GM12874 (cell line): ENCODE results near the gene DIPK1A.

ENCODE experiments used
- TF ChIP-seq, protein P1 (sequence below): IDR thresholded peaks from 2 replicates; pipeline ENCODE4 v1.5.1; 2011; ENCODE audit warnings: low read depth, mild to moderate bottlenecking, control low read depth, low read length, moderate library complexity; ENCODE audit not compliant: insufficient read depth

DIPK1A gene

GRCh38 chr1:92931691-92932090, 29.6 kb downstream of the DIPK1A start:
- TF ChIP-seq, protein P1, sequence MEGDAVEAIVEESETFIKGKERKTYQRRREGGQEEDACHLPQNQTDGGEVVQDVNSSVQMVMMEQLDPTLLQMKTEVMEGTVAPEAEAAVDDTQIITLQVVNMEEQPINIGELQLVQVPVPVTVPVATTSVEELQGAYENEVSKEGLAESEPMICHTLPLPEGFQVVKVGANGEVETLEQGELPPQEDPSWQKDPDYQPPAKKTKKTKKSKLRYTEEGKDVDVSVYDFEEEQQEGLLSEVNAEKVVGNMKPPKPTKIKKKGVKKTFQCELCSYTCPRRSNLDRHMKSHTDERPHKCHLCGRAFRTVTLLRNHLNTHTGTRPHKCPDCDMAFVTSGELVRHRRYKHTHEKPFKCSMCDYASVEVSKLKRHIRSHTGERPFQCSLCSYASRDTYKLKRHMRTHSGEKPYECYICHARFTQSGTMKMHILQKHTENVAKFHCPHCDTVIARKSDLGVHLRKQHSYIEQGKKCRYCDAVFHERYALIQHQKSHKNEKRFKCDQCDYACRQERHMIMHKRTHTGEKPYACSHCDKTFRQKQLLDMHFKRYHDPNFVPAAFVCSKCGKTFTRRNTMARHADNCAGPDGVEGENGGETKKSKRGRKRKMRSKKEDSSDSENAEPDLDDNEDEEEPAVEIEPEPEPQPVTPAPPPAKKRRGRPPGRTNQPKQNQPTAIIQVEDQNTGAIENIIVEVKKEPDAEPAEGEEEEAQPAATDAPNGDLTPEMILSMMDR: no peak

DNA sequence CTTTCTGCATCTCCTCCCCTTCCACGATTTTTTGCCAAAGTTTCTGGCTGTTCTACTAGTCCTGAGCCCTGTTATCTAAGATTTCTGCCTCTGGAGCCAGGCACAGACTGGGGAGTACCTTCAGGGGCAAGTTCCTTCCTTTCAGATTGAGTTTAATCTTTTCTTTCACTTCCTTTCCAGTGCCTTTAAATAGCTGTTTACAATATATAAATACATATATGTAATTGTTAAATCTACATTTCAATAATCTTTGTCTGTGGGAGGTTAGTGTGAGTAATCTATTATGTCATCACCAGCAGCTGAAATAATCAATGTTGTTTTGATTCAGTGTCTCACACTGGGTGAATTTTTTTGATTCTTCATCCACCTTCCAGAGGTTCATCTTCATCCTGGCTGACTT, 31.8 kb downstream of the DIPK1A start:
- TF ChIP-seq, protein P1: no peak

DNA sequence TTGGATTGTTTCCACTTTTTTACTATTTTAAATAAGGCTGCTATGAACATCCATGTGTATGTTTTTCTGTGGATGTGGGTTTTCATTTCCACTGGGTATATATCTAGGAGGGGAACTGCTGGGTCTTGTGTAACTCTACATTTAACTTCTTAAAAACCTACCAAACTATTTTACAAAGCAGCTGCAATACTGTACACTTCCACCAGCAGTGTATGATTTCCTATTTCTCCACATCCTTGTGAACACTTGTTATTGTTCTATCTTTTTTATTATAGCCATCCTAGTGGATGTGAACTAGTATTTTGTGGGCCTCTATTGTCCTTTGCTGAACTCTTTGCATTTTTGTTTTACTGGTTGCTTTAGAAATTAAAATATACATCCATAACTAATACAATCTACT, 33.4 kb downstream of the DIPK1A start:
- TF ChIP-seq, protein P1: no peak

- TF ChIP-seq, protein P1: no peak
Observed at GRCh38 chr1:92926873-92927272, 34.4 kb downstream of the DIPK1A start.

DNA sequence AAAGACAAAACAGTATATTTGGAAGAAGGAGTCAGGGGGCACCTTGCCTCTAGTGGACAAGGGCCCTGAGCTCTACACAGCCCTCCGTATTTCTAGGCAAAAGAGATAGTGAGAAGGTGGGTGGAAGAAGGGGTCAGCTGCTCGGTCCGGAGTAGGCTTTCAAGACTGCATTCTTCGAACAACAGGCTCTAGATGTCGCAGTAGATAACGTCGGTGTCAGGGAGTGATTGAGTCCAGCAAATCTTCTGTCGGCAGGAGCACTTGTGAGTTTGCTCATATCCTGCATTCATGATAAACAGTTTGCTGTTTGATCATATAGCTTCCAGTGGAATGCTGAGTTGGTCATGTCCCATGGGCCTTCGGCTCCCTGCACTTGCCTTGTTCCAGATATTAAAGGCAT, 36.8 kb downstream of the DIPK1A start:
- TF ChIP-seq, protein P1: no peak

GRCh38 chr1:92923664-92924063, 37.6 kb downstream of the DIPK1A start:
- TF ChIP-seq, protein P1: no peak

- TF ChIP-seq, protein P1: no peak
Observed at GRCh38 chr1:92922356-92923035, 38.8 kb downstream of the DIPK1A start.
